ENCODE data around the gene SELENON.

The SELENON gene

DNA sequence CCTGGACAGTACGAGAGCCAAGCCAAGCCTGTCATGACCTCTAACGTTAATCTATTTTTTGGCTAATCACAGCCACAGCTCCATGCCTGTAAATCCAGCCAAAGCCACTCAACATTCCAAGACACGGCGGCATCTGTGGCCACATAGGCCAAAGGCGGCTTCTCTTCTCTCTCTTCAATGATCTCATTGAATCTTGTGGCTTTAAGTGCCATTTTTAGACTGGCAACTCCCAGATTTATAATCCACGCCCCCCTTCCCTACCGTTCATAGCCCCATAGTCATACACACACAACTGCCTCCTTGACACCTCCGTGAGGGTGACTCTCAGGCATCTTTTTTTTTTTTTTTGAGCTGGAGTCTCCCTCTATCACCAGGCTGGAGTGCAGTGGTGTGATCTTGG, 5.7 kb upstream of the SELENON start:
- no peak for DNase-seq

- no peak for DNase-seq
These were observed 4.8 kb upstream of the SELENON start for GRCh38 chr1:25795211-25795610.

DNA sequence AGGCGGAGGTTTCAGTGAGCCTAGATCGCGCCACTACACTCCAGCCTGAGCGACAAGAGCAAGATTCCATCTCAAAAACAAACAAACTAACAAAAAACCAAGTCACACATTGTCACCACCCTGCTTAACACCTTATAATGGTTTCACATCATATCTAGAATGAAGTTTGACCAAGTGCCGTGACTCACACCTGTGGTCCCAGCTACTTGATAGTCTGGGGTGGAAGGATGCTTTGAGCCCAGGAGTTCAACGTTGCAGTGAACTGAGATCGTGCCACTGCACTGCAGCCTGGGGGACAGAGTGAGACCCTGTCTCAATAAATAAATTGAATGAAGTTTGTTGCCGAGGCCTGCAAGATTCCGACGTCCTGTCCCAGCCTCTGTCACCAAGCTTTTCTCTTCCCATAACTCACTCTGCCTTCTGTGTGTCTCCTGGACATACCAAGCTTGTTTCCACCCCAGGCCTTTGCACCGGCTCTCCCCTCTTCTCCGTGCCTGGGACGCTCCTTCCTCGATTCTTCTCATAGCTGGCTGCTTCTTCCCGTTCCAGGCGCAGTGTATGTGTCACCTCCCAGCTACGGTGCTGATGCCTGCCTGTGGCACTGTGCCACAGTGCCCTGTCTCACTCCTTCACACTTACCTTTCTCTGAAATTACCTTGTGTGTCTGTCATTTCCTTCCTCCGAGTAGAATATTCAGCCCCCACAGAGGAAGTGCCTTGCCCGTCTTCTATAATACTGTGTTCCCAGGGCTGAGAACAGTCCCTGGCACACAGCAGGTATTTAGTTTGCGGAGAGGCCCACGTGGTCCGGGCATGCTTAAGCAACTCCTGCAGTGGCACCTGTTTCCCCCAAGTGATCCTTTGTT, 3.8 kb upstream of the SELENON start:
- peak; percentile 19 for DNase-seq

DNA sequence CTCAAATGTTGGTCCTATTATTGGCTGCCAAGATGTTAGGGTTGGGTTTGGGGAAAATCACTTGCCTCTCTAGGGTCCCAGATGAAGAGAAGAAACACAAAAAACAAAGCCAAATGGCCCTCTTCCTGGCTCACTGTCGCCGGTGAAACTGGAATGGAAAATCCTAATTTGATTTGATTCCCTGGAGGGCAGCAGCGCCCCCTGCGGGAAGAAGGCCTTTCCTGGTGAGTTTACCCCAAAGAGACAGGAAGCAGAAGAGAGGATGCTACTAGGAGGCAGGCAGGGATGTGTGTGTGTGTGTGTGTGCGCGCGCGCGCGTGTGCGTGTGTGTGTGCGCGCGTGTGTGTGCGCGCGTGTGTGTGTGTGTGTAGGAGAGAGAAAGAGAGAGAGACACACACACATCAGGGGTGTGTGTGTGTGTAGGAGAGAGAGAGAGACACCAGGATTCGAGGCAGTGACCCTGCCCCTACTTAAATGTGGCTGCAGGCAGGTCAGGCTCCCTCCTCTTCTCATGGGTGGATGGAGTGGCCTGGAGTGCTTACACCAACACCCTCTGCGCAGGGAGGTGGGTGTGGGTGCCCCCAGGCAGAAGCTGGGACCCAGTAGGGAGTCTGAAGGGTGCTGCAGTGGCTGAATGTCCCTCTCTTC, 3.1 kb upstream of the SELENON start:
- DNase-seq: peak; percentile 33

DNA sequence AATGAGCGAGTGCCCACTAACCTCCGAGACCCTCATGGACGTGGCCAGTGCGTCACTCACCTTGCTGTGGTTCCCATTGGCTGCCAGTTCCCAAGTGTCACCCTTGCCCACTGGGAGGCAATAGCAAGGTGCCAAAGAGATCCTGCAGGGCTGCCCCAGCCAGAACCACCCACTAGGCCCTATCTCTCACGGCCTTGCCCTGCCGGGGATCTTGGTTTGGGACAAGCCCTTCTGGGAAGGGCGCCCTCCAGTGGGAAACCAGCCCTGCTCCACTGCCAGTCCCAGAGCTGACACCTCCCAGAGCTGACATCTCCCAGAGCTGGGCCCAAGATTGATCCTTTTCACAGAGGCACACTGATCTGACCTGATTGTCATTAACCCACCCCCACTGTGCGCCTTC, 2.1 kb upstream of the SELENON start:
- DNase-seq: no peak

- DNase-seq: no peak
These were observed 1.2 kb upstream of the SELENON start for GRCh38 chr1:25798666-25799351.

- DNase-seq: no peak
These were observed 550 bp upstream of the SELENON start for GRCh38 chr1:25799352-25799934.

GRCh38 chr1:25800703-25801377, 847 bp downstream of the SELENON start:
- DNase-seq: no peak

- DNase-seq: no peak
These were observed 2.9 kb downstream of the SELENON start for GRCh38 chr1:25802915-25803314.

GRCh38 chr1:25803368-25803767, 3.4 kb downstream of the SELENON start:
- DNase-seq: no peak

- no peak for DNase-seq
These were observed 4.4 kb downstream of the SELENON start for GRCh38 chr1:25804244-25804963.

GRCh38 chr1:25804964-25805862, 5.2 kb downstream of the SELENON start:
- no peak for DNase-seq

DNA sequence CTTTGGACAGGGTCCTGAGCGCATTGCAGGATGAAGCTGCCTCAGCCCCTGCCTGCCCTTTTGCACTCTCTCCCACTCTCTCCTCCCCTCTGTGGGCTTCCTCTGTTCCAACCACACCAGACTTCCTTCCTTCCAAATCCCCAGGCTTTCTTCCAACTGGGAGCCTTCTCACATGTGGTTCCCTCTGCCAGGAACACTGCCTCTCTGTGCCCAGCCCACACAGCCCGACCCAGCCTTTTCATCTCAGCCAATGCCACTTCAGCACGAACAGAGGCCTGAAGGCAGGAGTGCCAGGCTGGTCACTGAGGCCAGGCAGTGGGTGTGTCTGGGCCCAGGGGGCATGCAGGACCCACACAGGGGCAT, 5.9 kb downstream of the SELENON start:
- DNase-seq: no peak

GRCh38 chr1:25806418-25806817, 6.4 kb downstream of the SELENON start:
- DNase-seq: no peak

GRCh38 chr1:25807480-25808390, 7.7 kb downstream of the SELENON start:
- DNase-seq: no peak

DNA sequence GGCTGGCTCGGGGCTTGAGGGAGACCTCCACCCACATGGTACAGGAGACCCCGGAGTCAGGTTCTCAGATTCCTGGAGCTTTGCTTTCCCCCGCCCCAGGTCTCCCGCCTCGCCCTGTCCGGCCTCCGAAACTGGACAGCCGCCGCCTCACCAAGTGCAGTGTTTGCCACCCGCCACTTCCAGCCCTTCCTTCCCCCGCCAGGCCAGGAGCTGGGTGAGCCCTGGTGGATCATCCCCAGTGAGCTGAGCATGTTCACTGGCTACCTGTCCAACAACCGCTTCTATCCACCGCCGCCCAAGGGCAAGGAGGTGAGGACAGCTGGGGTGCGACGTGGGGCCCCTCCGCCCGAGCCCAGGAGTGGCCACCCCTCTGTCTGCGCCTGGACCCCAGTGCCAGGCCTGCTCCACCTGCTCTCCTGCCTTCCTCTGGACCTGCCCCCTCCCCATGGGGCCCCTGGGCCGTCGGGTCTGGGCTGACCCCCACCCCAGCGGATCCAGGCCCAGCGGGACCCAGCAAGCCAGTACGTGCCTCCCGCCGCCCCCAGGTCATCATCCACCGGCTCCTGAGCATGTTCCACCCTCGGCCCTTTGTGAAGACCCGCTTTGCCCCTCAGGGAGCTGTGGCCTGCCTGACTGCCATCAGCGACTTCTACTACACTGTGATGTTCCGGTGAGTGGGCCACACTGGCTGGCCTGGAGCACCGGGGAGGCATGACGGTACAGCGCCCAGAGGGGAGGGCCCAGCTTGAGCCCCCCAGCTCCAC, 8.7 kb downstream of the SELENON start:
- DNase-seq: no peak

DNA sequence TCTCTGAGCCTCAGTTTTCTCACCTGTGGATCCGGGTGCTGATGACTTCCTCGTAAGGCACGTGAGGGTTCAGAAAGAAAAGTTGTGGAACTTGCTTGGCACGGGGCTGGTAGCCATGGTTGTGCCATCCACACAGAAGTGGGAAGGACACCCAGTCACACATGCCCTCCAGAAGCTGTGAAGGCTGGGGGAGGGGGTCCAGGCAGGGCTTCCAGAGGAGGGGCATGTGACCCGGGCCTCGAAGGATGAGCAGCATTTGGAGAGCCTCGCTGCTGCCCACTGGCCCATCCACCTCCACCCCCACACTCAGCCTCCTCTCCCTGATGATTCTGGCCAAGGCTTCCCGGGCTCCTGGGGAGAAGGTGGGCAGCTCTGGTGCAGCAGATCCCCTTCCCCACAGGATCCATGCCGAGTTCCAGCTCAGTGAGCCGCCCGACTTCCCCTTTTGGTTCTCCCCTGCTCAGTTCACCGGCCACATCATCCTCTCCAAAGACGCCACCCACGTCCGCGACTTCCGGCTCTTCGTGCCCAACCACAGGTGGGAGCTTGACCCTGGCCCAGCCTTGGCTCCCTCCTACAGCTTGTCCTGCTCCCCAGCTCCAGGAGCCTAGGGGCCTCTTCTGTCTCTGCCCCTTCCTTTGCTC, 9.4 kb downstream of the SELENON start:
- DNase-seq: no peak

DNA sequence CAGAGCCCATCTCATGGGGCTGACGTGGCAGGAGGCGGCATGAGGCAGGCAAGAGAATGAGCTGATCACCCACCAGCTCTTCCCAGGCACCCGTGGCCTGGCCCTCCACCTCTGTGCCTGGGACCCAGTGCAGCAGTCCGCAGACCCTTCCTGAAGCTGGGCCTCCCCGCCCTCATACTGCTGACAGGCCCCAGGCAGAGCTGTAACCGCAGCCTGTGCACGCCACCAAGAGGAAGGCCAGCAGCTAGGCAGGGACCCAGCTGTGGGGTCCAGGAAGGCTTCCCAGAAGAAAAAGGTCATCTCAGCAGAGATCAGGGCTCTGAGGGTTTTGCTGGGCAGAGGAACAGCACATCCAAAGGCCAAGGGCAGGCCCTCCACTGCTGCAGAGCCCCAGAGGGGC, 9.9 kb downstream of the SELENON start:
- DNase-seq: no peak

Data from NK-92 treated with Interleukin-12 subunit alpha and Interleukin-12 subunit beta, amount 100 ng/mL, for 24 hours (cell line).